Peyer's patch (tissue), 4 donors: ENCODE data around the gene CABP7. TPM values are rescaled to one million over a fixed set of nuclear protein-coding genes. Genes with fewer than 3 reads are reported as not detected.

Source experiments
- DNase-seq, 3 donors: peaks; one replicate each; pipeline ENCODE4 v3.0.0-alpha.2; 2017 to 2019
- H3K27ac ChIP-seq, 4 donors: fragments of 200-600 bp; sonication (generic); one replicate each; pipeline ENCODE4 v1.5.1; 2016 to 2019
- H3K27me3 ChIP-seq, 2 donors: fragments of 200-600 bp; sonication (generic); one replicate each; pipeline ENCODE4 v1.5.1; 2019
- H3K36me3 ChIP-seq, 3 donors: fragments of 200-600 bp; sonication (generic); one replicate each; pipeline ENCODE4 v1.5.1; 2016 to 2019
- H3K4me1 ChIP-seq, 4 donors: fragments of 200-600 bp; sonication (generic); one replicate each; pipeline ENCODE4 v1.5.1; 2016 to 2019
- H3K4me3 ChIP-seq, 4 donors: fragments of 200-600 bp; sonication (generic); 1 replicate in 3 of 4; 2 replicates in 1 of 4; pipeline ENCODE4 v1.5.1; 2016 to 2019; ENCODE audit warnings: mild to moderate bottlenecking in 1 of 4
- H3K9me3 ChIP-seq, 4 donors: fragments of 200-600 bp; sonication (generic); one replicate each; pipeline ENCODE4 v1.5.1; 2016 to 2019; ENCODE audit warnings: mild to moderate bottlenecking in 1 of 4
- POLR2A ChIP-seq, 2 donors: fragments of 450-650 bp; IDR thresholded peaks; one replicate each; pipeline ENCODE4 v1.5.1; 2017; ENCODE audit warnings: antibody characterized with exemption in 2 of 2, mild to moderate bottlenecking in 2 of 2, moderate library complexity in 2 of 2
- total RNA-seq, 4 donors: library from RNA; depleted of rRNA; stranded (reverse); fragments of >200 nt; gene quantifications; one replicate each; pipeline ENCODE4 v1.1.0, GENCODE V29; 2016
- TF ChIP-seq, protein P1 (sequence below), 6 experiments: fragments of 450-650 bp in 4 of 6; fragments of 200-600 bp in 2 of 6; sonication (generic) in 1 of 6; IDR thresholded peaks; one replicate each; pipeline ENCODE4 v1.5.1; 2017 to 2019; ENCODE audit warnings: antibody characterized with exemption in 6 of 6, mild to moderate bottlenecking in 3 of 6, moderate library complexity in 1 of 6

CABP7 gene
- total RNA-seq, 4 donors from 2014 or later: 1.6 to 5.8 (median 2.9) TPM

DNA sequence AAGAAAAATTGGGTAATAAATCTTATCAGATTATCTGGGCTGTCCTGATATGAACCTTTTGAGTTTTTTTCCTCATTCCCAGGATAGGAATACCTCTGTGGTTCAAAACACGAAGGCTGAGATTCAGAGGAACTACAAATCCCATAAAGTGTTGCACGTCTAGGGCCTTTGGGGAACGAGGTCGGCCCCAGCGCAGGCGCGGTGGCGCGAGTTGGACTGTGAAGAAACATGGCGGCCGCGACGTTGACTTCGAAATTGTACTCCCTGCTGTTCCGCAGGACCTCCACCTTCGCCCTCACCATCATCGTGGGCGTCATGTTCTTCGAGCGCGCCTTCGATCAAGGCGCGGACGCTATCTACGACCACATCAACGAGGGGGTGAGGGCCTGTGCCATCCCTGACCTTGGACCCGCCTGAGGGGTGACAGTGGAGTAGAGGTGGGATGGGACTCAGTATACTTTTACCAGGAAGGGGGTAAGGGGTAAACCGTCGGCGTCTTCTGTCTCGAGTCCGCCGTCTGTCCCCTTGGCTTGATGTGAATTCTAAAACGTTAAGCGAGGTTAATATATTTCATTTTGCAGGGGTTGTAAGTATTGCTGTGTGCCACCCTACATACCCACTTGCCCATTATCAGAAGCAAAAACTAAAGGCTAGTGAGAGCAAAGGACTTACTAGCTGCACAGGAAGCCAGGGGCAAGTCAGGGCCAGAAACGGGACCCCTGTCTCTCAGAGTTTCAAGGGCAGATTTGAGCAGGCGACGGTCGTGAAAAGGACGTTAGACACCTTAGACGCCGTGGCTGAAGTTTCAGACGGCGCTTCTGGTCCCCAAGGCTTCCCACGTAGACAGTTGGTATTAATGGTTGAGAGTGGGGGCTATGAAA is 47.6 kb downstream of the CABP7 start, which contains the start of gene UQCR10:
Gene UQCR10, plus strand, starts transcription at position 199 of the 881 bp plus-strand sequence. Its CDS starts 30 bp downstream, at position 229.
- Histone ChIP-seq H3K27ac (peak within 1 kb of the TSS; percentile 64 to 87 (median 84)), H3K36me3 (peaks cover 0 to 27% (median 0%) of the 10 kb centered on the region in 3 donors), H3K4me3 (peak within 1 kb of the TSS; percentile 62 to 79 (median 77)), H3K27me3 (no peaks in the 10 kb centered on the region), H3K9me3 (no peaks in the 10 kb centered on the region), H3K4me1 (peaks cover 0 to 21% (median 3%) of the 10 kb centered on the region in 4 donors)
- peak; percentile 44 to 54 for TF ChIP-seq POLR2A (IDR thresholded peaks at IDR 0.05)
- TF ChIP-seq, protein P1, sequence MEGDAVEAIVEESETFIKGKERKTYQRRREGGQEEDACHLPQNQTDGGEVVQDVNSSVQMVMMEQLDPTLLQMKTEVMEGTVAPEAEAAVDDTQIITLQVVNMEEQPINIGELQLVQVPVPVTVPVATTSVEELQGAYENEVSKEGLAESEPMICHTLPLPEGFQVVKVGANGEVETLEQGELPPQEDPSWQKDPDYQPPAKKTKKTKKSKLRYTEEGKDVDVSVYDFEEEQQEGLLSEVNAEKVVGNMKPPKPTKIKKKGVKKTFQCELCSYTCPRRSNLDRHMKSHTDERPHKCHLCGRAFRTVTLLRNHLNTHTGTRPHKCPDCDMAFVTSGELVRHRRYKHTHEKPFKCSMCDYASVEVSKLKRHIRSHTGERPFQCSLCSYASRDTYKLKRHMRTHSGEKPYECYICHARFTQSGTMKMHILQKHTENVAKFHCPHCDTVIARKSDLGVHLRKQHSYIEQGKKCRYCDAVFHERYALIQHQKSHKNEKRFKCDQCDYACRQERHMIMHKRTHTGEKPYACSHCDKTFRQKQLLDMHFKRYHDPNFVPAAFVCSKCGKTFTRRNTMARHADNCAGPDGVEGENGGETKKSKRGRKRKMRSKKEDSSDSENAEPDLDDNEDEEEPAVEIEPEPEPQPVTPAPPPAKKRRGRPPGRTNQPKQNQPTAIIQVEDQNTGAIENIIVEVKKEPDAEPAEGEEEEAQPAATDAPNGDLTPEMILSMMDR (IDR thresholded peaks at IDR 0.05): no peak
- peak; percentile 91 to 97 (median 92) for DNase-seq

DNA sequence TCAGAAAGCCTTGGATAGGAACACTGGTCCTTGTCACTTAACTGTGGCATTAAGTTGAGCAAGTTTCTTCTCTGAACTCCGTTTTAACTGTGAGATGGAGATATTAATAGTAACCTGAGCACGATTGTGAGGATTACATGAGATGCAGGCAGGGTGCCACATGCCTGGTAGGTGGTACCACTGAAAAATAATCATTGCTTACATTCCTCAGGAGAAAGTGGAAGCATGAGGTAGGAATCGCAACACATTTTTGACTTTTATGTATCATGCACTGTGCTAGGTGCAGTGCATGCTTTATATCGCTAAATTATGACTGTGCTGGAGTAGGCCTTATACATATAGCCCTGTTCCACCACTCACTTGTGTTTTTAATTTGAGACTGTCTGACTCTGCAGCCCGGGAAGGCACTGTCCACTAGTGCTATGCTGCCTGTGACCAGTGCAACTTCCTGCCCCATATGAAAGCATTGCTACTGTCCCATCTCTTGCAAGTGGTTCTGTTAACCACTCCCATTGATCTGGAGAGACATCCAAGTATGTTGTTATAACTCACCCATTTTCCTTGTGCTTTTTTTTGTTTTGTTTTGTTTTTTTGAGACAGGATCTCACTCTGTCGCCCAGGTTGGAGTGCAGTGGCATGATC is 48.4 kb downstream of the CABP7 start:
- Histone ChIP-seq H3K27me3 (no peaks in the 10 kb centered on the region), H3K9me3 (no peaks in the 10 kb centered on the region), H3K27ac (peak overlapping the region in 3 of 4 donors; percentile 64 to 87 (median 83)), H3K4me1 (peaks cover 0 to 21% (median 3%) of the 10 kb centered on the region in 4 donors), H3K36me3 (peaks cover 0 to 27% (median 0%) of the 10 kb centered on the region in 3 donors), H3K4me3 (peak overlapping the region; percentile 62 to 79 (median 77))
- no peak for DNase-seq
- TF ChIP-seq, protein P1 (IDR thresholded peaks at IDR 0.05): no peak
- no peak for TF ChIP-seq POLR2A (IDR thresholded peaks at IDR 0.05)

DNA sequence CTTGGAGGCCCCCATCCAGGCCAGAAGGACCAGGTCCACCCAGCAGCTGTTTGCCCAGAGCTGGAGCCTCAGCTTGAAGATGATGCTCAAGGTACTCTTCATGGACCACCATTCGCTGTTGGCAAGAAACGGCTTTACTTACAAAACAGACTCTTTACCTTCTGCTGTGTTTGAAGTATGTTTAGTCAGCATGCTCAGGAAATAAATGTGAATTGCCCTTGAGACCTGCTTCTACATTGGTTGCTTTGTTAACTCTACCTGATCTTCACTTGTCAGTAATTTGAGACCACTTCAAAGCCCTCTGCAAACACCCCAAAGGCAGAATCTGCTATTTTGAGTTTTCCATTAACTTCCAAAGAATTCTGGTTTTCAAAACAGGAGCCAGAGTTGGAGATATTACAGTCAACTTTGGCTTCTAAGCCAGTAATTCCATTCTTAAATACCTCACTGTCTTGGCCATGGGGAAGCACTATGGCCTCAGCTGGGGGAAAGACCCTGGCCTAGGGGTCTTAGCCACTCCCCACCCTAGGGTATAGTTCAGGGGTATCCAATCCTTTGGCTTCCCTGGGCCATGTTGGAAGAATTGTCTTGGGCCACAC is 50.0 kb downstream of the CABP7 start:
- Histone ChIP-seq H3K4me3 (no peak overlapping the region), H3K4me1 (peaks cover 0 to 21% (median 3%) of the 10 kb centered on the region in 4 donors), H3K9me3 (no peaks in the 10 kb centered on the region), H3K27ac (no peak overlapping the region), H3K27me3 (no peaks in the 10 kb centered on the region), H3K36me3 (peaks cover 0 to 27% (median 0%) of the 10 kb centered on the region in 3 donors)
- DNase-seq: no peak
- no peak for TF ChIP-seq POLR2A (IDR thresholded peaks at IDR 0.05)
- TF ChIP-seq, protein P1 (IDR thresholded peaks at IDR 0.05): no peak

DNA sequence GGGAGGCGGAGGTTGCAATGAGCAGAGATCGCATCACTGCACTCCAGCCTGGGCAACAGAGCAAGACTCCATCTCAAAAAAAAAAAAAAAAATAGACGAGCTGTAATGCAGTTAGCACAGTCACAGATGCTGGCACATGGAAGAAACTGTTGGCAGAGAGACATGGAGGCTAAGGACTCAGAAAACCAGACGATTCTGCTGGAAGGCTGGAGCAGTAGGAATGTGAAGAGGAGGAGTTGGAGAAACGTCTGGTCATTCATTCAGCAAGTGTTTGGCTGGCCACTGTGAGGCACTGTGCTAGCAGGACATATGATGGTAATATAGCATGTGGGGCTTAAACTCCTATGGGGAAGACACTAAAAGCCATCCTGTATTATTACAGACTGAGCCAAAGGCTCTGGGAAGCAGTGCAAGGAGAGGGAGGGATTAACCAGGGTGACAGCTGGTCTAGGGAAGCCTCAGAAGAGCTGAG is 52.4 kb downstream of the CABP7 start:
- DNase-seq: no peak
- no peak overlapping the region for H3K27ac ChIP-seq
- no peaks in the 10 kb centered on the region for H3K27me3 ChIP-seq

More for the DNA sequence above, 52.4 kb downstream of the CABP7 start:
- Histone ChIP-seq H3K4me1 (peaks cover 0 to 13% (median 3%) of the 10 kb centered on the region in 4 donors), H3K36me3 (peaks cover 0 to 27% (median 0%) of the 10 kb centered on the region in 3 donors), H3K4me3 (no peak overlapping the region), H3K9me3 (no peaks in the 10 kb centered on the region)
- TF ChIP-seq, protein P1 (IDR thresholded peaks at IDR 0.05): peak in 2 of 6 experiments; percentile 33 to 37
- TF ChIP-seq POLR2A (IDR thresholded peaks at IDR 0.05): no peak
